ENCODE results near the gene CEACAM21. TPM values are rescaled to one million over a fixed set of nuclear protein-coding genes. Genes with fewer than 3 reads are reported as not detected.

Gene CEACAM21
- 1 to 10 TPM in 1 of 4 donors, not detected in 3; 4.3 TPM for total RNA-seq

DNA sequence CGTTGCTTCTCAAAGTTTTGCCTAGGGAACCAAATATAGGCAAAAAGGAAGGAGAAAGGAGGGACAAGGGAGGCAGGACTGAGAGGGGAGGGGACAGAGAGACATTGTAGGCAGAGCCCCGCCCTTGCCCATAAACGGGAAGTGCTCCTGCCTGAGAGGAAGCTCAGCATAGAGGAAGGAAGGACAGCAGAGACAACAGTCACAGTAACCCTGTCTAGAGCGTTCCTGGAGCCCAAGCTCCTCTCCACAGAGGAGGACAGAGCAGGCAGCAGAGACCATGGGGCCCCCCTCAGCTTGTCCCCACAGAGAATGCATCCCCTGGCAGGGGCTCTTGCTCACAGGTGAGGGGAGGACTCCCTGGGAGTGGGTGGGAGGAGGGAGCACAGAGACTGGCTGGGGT lies at the start of gene CEACAM21:
Gene CEACAM21 (plus strand): TSS at position 169 of the 400 bp plus-strand sequence. CDS start 109 bp downstream, at position 278.
- Histone ChIP-seq H3K4me1 (no peaks in the 10 kb centered on the region), H3K9me3 (peaks cover 0 to 6% (median 0%) of the 10 kb centered on the region in 3 donors), H3K27me3 (peaks cover 45% of the 10 kb centered on the region), H3K36me3 (no peaks in the 10 kb centered on the region), H3K27ac (peak within 1 kb of the TSS in 1 of 4 donors; percentile 37), H3K4me3 (no peak within 1 kb of the TSS)
- ATAC-seq, result peak; percentile 71
- no peak for TF ChIP-seq EP300 (IDR thresholded peaks at IDR 0.05)
- TF ChIP-seq POLR2AphosphoS5 (IDR thresholded peaks at IDR 0.05), result no peak
- peak in 1 of 2 donors; percentile 21 for TF ChIP-seq POLR2A (IDR thresholded peaks at IDR 0.05)
- WGBS, 2 donors (ENCODE audit: low coverage in 1 of 2), result no CpG with 5 or more reads among the region's 4 CpGs

- Histone ChIP-seq H3K9me3 (no peaks in the 10 kb centered on the region), H3K27ac (no peak overlapping the region), H3K27me3 (peaks cover 78% of the 10 kb centered on the region), H3K4me1 (peaks cover 0 to 10% (median 2%) of the 10 kb centered on the region in 3 donors), H3K36me3 (no peaks in the 10 kb centered on the region), H3K4me3 (no peak overlapping the region)
- TF ChIP-seq, protein P1, sequence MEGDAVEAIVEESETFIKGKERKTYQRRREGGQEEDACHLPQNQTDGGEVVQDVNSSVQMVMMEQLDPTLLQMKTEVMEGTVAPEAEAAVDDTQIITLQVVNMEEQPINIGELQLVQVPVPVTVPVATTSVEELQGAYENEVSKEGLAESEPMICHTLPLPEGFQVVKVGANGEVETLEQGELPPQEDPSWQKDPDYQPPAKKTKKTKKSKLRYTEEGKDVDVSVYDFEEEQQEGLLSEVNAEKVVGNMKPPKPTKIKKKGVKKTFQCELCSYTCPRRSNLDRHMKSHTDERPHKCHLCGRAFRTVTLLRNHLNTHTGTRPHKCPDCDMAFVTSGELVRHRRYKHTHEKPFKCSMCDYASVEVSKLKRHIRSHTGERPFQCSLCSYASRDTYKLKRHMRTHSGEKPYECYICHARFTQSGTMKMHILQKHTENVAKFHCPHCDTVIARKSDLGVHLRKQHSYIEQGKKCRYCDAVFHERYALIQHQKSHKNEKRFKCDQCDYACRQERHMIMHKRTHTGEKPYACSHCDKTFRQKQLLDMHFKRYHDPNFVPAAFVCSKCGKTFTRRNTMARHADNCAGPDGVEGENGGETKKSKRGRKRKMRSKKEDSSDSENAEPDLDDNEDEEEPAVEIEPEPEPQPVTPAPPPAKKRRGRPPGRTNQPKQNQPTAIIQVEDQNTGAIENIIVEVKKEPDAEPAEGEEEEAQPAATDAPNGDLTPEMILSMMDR (IDR thresholded peaks at IDR 0.05), result no peak
- TF ChIP-seq POLR2AphosphoS5 (IDR thresholded peaks at IDR 0.05) (no peak), EP300 (IDR thresholded peaks at IDR 0.05) (no peak), POLR2A (IDR thresholded peaks at IDR 0.05) (no peak)
- no peak for ATAC-seq
- 5 to 39% methylated on average over 3 of the region's 3 CpGs for WGBS, 2 donors (ENCODE audit: low coverage in 1 of 2)
Measured at GRCh38 chr19:41527089-41527488, 48.9 kb upstream of the CEACAM21 start.

DNA sequence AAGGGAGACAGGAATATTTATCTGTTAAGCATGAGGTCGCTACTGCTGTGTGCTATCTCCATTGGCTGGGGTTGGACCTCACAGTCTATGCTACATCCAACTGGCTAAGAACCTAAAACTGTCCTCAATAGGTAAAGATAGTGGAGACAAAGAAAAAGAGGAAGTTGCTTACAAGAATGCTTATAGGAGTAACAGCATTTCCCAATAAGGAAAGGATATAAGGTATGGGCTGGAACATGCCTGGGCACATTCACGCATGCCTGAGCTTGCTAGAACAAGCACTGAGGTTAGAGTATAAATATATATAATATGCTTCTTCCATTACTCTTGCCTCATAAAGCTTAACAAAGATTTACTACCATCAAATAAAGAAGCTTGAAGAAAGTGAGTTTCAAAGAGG lies 47.9 kb upstream of the CEACAM21 start:
- H3K36me3 ChIP-seq, result no peaks in the 10 kb centered on the region
- H3K27me3 ChIP-seq, result peaks cover 69% of the 10 kb centered on the region
- H3K4me1 ChIP-seq, result peaks cover 0 to 5% (median 3%) of the 10 kb centered on the region in 3 donors
- no peak for ATAC-seq
- TF ChIP-seq EP300 (IDR thresholded peaks at IDR 0.05) (no peak), POLR2AphosphoS5 (IDR thresholded peaks at IDR 0.05) (no peak), POLR2A (IDR thresholded peaks at IDR 0.05) (no peak)
- TF ChIP-seq, protein P1 (IDR thresholded peaks at IDR 0.05), result no peak
- no peaks in the 10 kb centered on the region for H3K9me3 ChIP-seq
- no peak overlapping the region for H3K4me3 ChIP-seq
- WGBS, 2 donors (ENCODE audit: low coverage in 1 of 2), result 50 to 59% methylated on average over 2 of the region's 2 CpGs
- H3K27ac ChIP-seq, result no peak overlapping the region

DNA sequence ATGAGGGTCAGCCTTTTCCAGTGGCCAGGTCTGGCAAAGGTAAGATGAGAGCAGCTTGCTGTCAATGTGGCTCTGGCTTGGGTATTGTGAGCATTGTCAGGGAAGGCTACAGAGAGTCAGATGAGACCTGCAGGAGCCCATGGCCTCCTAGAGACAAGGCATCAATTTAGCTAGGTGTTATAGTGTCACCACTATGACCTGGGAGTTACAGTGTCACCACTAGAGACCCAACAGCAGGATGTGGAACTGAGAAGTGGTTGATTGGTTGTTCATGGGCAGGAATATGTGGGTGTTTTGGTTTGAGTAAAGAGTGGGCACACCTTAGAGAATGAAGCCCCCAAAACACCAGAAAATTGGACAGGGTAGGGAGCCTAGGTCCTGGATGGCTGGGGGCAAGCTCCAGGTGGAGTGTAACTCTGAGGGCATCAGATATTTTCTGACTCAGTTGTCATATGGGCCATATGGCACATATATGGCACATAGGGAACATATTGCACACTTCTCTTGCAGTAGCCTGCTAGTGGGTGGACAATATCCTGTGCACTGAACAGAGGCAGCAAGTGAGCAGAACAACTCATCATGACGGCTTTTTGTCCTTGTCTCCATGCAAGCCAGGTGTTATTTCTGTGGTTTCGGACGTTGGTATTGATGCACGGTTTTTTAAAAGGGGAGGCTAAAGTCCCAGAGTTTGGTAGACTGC lies 46.3 kb upstream of the CEACAM21 start:
- Histone ChIP-seq H3K4me3 (no peak overlapping the region), H3K4me1 (peaks cover 0 to 5% (median 3%) of the 10 kb centered on the region in 3 donors), H3K9me3 (no peaks in the 10 kb centered on the region), H3K27me3 (peaks cover 54% of the 10 kb centered on the region), H3K27ac (no peak overlapping the region), H3K36me3 (no peaks in the 10 kb centered on the region)
- WGBS, 2 donors (ENCODE audit: low coverage in 1 of 2), result 74 to 83% methylated on average over 1 to 4 of the region's 4 CpGs
- no peak for ATAC-seq
- TF ChIP-seq EP300 (IDR thresholded peaks at IDR 0.05) (no peak), POLR2A (IDR thresholded peaks at IDR 0.05) (no peak), POLR2AphosphoS5 (IDR thresholded peaks at IDR 0.05) (no peak)
- TF ChIP-seq, protein P1 (IDR thresholded peaks at IDR 0.05), result no peak

GRCh38 chr19:41530184-41530534 lies 45.8 kb upstream of the CEACAM21 start:
- H3K27me3 ChIP-seq, result peaks cover 49% of the 10 kb centered on the region
- H3K4me1 ChIP-seq, result peaks cover 0 to 5% (median 3%) of the 10 kb centered on the region in 3 donors
- no peak for TF ChIP-seq EP300 (IDR thresholded peaks at IDR 0.05)
- TF ChIP-seq POLR2A (IDR thresholded peaks at IDR 0.05), result no peak
- TF ChIP-seq POLR2AphosphoS5 (IDR thresholded peaks at IDR 0.05), result no peak
- TF ChIP-seq, protein P1 (IDR thresholded peaks at IDR 0.05), result no peak
- no peak for ATAC-seq
- H3K36me3 ChIP-seq, result no peaks in the 10 kb centered on the region
- no peaks in the 10 kb centered on the region for H3K9me3 ChIP-seq
- peak overlapping the region in 1 of 4 donors; percentile 56 for H3K27ac ChIP-seq
- no peak overlapping the region for H3K4me3 ChIP-seq
- 83 to 94% methylated on average over 3 to 4 of the region's 4 CpGs for WGBS, 2 donors (ENCODE audit: low coverage in 1 of 2)

Data from gastroesophageal sphincter (tissue), 4 donors.